Measurements from ENCODE around the gene SEMA5A.

- TF ChIP-seq TAF1 (IDR thresholded peaks at IDR 0.05; ENCODE audit: borderline replicate concordance, low read depth, low read length) (no peak), POLR2A (IDR thresholded peaks at IDR 0.05; ENCODE audit: low read depth, low read length) (no peak)
Observed at GRCh38 chr5:9325549-9325948, 220.3 kb downstream of the SEMA5A start.

All from GM12892 (cell line).